Calu3 (cell line): ENCODE measurements around the gene C1QTNF1. TPM values are rescaled to one million over a fixed set of nuclear protein-coding genes. Genes with fewer than 3 reads are reported as not detected.

Experiments
- BruUV-seq: library from RNA; stranded (reverse); fragments of 400-500 nt; replicated peaks from 2 replicates; lab custom pipeline; 2021; lab: Mats Ljungman, UMichigan
- CTCF ChIA-PET: fragments of 300-600 bp; sonication (Branson Sonifier 250); formaldehyde crosslinking; loops from one replicate; lab custom pipeline; 2022; ENCODE audit warnings: antibody characterized with exemption; lab: Charles Lee
- DNase-seq: peaks from one replicate; pipeline ENCODE4 v3.0.0; 2022
- H3K27ac Mint-ChIP-seq: one replicate; pipeline ENCODE4 v1.8.0; 2022; ENCODE audit warnings: mixed read lengths; ENCODE audit not compliant: unreplicated experiment
- H3K27me3 Mint-ChIP-seq: one replicate; pipeline ENCODE4 v1.8.0; 2022; ENCODE audit warnings: mixed read lengths; ENCODE audit not compliant: unreplicated experiment
- H3K36me3 Mint-ChIP-seq: one replicate; pipeline ENCODE4 v1.8.0; 2022; ENCODE audit warnings: mild to moderate bottlenecking, moderate library complexity, mixed read lengths; ENCODE audit not compliant: insufficient read depth, unreplicated experiment
- H3K4me1 Mint-ChIP-seq: one replicate; pipeline ENCODE4 v1.8.0; 2022; ENCODE audit warnings: mild to moderate bottlenecking, low read depth, mixed read lengths; ENCODE audit not compliant: unreplicated experiment
- H3K4me3 Mint-ChIP-seq: one replicate; pipeline ENCODE4 v1.8.0; 2022; ENCODE audit warnings: mild to moderate bottlenecking, low read depth, moderate library complexity, mixed read lengths; ENCODE audit not compliant: unreplicated experiment
- H3K9me3 Mint-ChIP-seq: one replicate; pipeline ENCODE4 v1.8.0; 2022; ENCODE audit warnings: low read depth, mixed read lengths; ENCODE audit not compliant: unreplicated experiment
- intact Hi-C: fragments of 100-400 bp; cut with micrococcal nuclease; formaldehyde crosslinking; loops from one replicate; pipeline ENCODE4 v1.10.0; 2022; ENCODE audit not compliant: unreplicated experiment
- total RNA-seq: library from RNA; stranded (reverse); gene quantifications from 2 replicates; pipeline ENCODE4 v1.2.3, GENCODE V29; 2022
- TF ChIP-seq, protein P1 (sequence below): fragments of 200-600 bp; IDR thresholded peaks from one replicate; pipeline ENCODE4 v1.8.0; 2022; ENCODE audit warnings: antibody characterized with exemption; ENCODE audit not compliant: unreplicated experiment

C1QTNF1 gene
- total RNA-seq, 1 experiment from 2014 or later = 3.3 TPM

- Mint-ChIP-seq H3K36me3 (no peaks in the 10 kb centered on the region), H3K4me3 (no peak overlapping the region), H3K9me3 (no peaks in the 10 kb centered on the region), H3K27ac (no peak overlapping the region), H3K27me3 (peaks cover 70% of the 10 kb centered on the region), H3K4me1 (no peaks in the 10 kb centered on the region)
- CTCF ChIA-PET = interaction anchor here (0.6 kb wide), 1 partner anchor 9 kb away, joined by 3 read pairs; no protein-coding TSS in a partner anchor
- BruUV-seq = no TSS peak
- TF ChIP-seq, protein P1, sequence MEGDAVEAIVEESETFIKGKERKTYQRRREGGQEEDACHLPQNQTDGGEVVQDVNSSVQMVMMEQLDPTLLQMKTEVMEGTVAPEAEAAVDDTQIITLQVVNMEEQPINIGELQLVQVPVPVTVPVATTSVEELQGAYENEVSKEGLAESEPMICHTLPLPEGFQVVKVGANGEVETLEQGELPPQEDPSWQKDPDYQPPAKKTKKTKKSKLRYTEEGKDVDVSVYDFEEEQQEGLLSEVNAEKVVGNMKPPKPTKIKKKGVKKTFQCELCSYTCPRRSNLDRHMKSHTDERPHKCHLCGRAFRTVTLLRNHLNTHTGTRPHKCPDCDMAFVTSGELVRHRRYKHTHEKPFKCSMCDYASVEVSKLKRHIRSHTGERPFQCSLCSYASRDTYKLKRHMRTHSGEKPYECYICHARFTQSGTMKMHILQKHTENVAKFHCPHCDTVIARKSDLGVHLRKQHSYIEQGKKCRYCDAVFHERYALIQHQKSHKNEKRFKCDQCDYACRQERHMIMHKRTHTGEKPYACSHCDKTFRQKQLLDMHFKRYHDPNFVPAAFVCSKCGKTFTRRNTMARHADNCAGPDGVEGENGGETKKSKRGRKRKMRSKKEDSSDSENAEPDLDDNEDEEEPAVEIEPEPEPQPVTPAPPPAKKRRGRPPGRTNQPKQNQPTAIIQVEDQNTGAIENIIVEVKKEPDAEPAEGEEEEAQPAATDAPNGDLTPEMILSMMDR = no peak
- intact Hi-C loops = no loop called here
- no peak for DNase-seq
Measured at GRCh38 chr17:79054200-79054960, 30.4 kb downstream of the C1QTNF1 start.

- Mint-ChIP-seq H3K27me3 (peaks cover 68% of the 10 kb centered on the region), H3K4me1 (no peaks in the 10 kb centered on the region), H3K9me3 (no peaks in the 10 kb centered on the region), H3K4me3 (no peak overlapping the region), H3K27ac (no peak overlapping the region), H3K36me3 (no peaks in the 10 kb centered on the region)
- no peak for DNase-seq
- BruUV-seq = no TSS peak
- CTCF ChIA-PET = no interaction called here
- TF ChIP-seq, protein P1 = no peak
- intact Hi-C loops = no loop called here
Measured at GRCh38 chr17:79055197-79055596, 31.2 kb downstream of the C1QTNF1 start.

GRCh38 chr17:79057737-79058385 lies 33.9 kb downstream of the C1QTNF1 start:
- Mint-ChIP-seq H3K4me3 (no peak overlapping the region), H3K9me3 (no peaks in the 10 kb centered on the region), H3K36me3 (no peaks in the 10 kb centered on the region), H3K4me1 (no peaks in the 10 kb centered on the region), H3K27ac (no peak overlapping the region), H3K27me3 (peaks cover 48% of the 10 kb centered on the region)
- no TSS peak for BruUV-seq
- no peak for DNase-seq
- TF ChIP-seq, protein P1 = no peak
- intact Hi-C loops = no loop called here
- CTCF ChIA-PET = interaction anchor here (0.6 kb wide), 1 partner anchor 62 kb away, joined by 3 read pairs; no protein-coding TSS in a partner anchor

DNA sequence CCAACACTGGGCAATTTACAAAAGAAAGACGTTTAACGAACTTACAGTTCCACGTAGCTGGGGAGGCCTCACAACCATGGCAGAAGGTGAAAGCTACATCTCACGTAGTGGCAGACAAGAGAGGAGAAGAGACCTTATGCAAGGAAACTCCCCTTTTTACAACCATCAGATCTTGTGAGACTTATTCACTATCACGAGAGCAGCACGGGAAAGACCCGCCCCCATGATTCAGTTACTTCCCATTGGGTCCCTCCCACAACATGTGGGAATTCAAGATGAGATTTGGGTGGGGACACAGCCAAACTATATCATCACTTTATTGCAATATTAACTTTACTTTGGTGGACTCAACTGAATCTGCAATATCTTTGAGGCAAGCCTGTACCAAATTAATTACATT lies 38.7 kb downstream of the C1QTNF1 start:
- BruUV-seq = no TSS peak
- Mint-ChIP-seq H3K9me3 (no peaks in the 10 kb centered on the region), H3K4me3 (no peak overlapping the region), H3K4me1 (no peaks in the 10 kb centered on the region), H3K36me3 (no peaks in the 10 kb centered on the region), H3K27me3 (peaks cover 12% of the 10 kb centered on the region), H3K27ac (no peak overlapping the region)
- DNase-seq = no peak
- intact Hi-C loops = no loop called here
- TF ChIP-seq, protein P1 = no peak
- CTCF ChIA-PET = interaction anchor here (0.5 to 1.1 kb wide), 2 partner anchors 12 to 1670 kb away, joined by 3 to 5 read pairs; partner anchors contain the start of gene ENGASE
